WERI-Rb-1 (cell line): ENCODE data around the gene ALKBH2.

Experiments
- DNase-seq: peaks from one replicate; pipeline ENCODE4 v3.0.0-alpha.2; 2020
- H3K27ac ChIP-seq: fragments of 250-450 bp; sonication (Bioruptor Pico); 2 replicates; pipeline ENCODE4 v1.5.1; 2020; ENCODE audit warnings: mild to moderate bottlenecking, moderate library complexity
- H3K27me3 ChIP-seq: fragments of 250-450 bp; sonication (Bioruptor Pico); 2 replicates; pipeline ENCODE4 v1.5.1; 2021; ENCODE audit warnings: mild to moderate bottlenecking, low read depth, moderate library complexity; ENCODE audit not compliant: insufficient read depth, severe bottlenecking
- H3K36me3 ChIP-seq: fragments of 250-450 bp; sonication (Bioruptor Pico); 2 replicates; pipeline ENCODE4 v1.5.1; 2020; ENCODE audit warnings: mild to moderate bottlenecking, moderate library complexity
- H3K4me3 ChIP-seq: 2 replicates; pipeline ENCODE4 v1.5.1; 2011; ENCODE audit warnings: low read depth, mild to moderate bottlenecking, control low read depth, low read length
- H3K9me3 ChIP-seq: fragments of 250-450 bp; sonication (Bioruptor Pico); 2 replicates; pipeline ENCODE4 v1.5.1; 2021; ENCODE audit warnings: mild to moderate bottlenecking, moderate library complexity; ENCODE audit not compliant: severe bottlenecking
- TF ChIP-seq, protein P1 (sequence below): IDR thresholded peaks from 2 replicates; pipeline ENCODE4 v1.5.1; 2011; ENCODE audit warnings: low read depth, mild to moderate bottlenecking, control low read depth, inconsistent platforms, low read length

The ALKBH2 gene

DNA sequence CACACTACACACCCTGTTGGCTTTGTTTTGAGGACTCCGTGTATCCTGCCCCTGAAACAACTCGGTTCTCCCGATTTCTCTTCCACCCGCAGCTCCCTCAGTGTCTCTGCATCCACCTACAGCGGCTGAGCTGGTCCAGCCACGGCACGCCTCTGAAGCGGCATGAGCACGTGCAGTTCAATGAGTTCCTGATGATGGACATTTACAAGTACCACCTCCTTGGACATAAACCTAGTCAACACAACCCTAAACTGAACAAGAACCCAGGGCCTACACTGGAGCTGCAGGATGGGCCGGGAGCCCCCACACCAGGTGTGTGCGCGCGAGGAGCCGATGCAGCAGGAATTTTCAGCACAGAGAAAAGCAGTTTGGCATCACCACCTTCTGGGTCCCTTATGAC is 10.5 kb downstream of the ALKBH2 start:
- Histone ChIP-seq H3K9me3 (no peaks in the 10 kb centered on the region), H3K36me3 (peaks cover 57% of the 10 kb centered on the region), H3K27ac (no peak overlapping the region), H3K4me3 (no peak overlapping the region), H3K27me3 (no peaks in the 10 kb centered on the region)
- DNase-seq: no peak
- TF ChIP-seq, protein P1, sequence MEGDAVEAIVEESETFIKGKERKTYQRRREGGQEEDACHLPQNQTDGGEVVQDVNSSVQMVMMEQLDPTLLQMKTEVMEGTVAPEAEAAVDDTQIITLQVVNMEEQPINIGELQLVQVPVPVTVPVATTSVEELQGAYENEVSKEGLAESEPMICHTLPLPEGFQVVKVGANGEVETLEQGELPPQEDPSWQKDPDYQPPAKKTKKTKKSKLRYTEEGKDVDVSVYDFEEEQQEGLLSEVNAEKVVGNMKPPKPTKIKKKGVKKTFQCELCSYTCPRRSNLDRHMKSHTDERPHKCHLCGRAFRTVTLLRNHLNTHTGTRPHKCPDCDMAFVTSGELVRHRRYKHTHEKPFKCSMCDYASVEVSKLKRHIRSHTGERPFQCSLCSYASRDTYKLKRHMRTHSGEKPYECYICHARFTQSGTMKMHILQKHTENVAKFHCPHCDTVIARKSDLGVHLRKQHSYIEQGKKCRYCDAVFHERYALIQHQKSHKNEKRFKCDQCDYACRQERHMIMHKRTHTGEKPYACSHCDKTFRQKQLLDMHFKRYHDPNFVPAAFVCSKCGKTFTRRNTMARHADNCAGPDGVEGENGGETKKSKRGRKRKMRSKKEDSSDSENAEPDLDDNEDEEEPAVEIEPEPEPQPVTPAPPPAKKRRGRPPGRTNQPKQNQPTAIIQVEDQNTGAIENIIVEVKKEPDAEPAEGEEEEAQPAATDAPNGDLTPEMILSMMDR: no peak

DNA sequence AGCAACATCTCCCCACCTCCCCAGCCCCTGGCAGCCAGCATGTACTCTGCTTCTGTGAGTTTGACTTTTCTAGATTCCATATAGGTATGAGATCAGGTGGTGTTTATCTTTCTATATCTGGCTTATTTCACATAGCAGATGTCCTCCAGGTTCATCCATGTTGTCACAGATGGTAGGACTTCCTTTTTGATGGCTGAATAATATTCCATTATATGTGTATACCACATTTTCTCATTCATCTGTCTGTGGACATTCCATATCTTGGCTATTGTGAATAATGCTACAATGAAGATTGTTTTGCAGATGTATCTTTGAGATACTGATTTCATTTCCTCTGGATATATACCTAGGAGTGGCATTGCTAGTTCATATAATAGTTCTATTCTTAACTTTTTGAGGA is 18.4 kb downstream of the ALKBH2 start:
- TF ChIP-seq, protein P1: no peak
- H3K4me3 ChIP-seq: no peak overlapping the region
- peaks cover 31% of the 10 kb centered on the region for H3K36me3 ChIP-seq
- H3K9me3 ChIP-seq: no peaks in the 10 kb centered on the region
- no peak for DNase-seq
- no peak overlapping the region for H3K27ac ChIP-seq
- H3K27me3 ChIP-seq: no peaks in the 10 kb centered on the region

DNA sequence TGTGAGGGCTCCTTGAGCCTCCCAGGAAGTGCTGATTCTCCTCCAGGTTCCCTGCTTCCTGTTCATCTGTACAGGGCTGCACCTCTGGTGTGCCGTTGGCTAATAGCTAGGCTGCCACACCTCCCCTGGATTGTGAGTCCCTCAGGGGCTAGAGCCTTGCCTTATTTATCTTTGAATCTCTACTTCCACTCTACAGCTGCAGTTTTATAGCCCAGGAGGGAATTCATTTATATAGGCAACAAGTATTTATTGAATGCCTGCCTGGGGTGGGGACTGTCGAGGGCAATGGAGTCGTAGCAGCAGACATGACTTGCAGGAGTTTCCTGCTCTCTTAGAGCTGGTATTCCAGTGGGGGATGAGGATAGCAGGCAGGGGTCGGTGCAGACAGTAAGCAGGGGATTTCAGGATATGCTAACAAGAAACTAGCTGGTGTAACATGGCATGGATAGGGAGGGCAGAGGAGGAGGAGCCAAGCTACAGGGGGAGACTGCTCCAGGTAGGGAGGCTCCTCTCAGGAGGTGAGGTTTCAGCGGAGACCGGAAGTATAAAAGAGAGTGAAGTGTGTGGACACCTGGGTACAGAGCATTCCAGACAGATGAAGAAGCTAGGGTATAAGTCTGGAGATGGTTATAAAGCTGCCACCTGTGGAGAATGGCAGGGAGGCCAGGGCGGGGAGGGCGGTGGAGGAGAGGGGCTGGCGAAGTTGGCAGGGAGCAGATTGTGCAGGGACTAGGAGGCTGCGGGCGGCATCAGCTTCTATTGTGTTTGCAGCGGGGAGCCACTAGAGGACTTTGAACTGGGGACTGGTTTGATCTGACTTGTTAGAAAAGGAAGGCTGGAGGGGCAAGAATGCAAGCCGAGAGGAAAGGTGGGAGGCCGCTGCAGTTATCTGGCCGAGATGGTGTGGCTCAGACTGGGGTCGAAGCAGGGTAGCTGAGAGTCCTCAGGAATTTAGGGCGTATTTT is 23.7 kb downstream of the ALKBH2 start:
- TF ChIP-seq, protein P1: no peak
- H3K4me3 ChIP-seq: no peak overlapping the region
- DNase-seq: no peak
- H3K27ac ChIP-seq: no peak overlapping the region
- no peaks in the 10 kb centered on the region for H3K27me3 ChIP-seq
- H3K36me3 ChIP-seq: peaks cover 42% of the 10 kb centered on the region
- H3K9me3 ChIP-seq: no peaks in the 10 kb centered on the region

DNA sequence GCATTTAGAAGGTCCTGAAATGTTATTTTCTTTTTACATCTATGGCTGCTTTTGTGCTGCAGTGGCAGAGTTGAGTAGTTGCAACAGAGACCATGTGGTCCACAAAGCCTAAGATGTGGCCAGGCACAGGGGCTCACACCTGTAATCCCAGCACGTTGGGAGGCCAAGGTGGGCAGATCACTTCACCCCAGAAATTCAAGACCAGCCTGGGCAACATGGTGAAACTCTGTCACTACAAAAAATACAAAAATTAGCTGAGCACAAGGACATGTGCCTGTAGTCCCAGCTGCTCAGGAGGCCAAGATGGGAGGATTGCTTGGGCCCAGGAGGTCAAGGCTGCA is 27.4 kb downstream of the ALKBH2 start:
- H3K9me3 ChIP-seq: no peaks in the 10 kb centered on the region
- H3K4me3 ChIP-seq: no peak overlapping the region
- peaks cover 27% of the 10 kb centered on the region for H3K36me3 ChIP-seq
- no peak overlapping the region for H3K27ac ChIP-seq
- no peak for DNase-seq
- TF ChIP-seq, protein P1: no peak
- H3K27me3 ChIP-seq: no peaks in the 10 kb centered on the region

DNA sequence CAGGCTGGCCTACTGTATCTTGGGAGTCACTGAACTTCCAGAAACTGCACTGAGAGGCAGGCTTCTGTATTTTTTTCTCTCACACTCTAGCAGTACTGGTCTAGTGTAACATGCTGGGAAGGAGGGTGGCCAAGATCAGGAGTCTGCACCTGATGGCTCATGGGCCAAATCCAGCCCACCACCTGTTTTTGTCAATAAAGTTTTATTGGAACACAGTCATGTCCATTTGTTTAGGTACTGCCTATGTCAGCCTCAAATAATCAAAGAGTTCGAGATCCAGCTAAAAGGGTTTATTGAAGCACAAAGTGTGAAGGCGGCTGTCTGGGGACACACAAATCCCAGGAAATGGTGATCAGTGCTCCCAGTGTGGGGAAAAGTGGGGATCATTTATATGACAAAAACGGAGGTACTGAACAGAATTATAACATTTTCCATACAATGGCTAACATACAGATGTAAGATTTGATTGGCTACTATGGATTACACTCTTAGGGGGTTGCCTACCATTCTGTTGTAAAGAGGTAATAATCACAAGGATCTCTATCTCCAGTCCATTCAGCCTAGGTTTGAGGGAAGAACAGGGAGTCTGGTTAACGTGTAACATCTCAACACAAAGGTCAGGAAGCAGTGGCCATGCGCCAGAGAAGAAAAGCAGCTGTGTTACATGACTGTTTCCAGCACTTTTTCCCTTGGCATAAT is 28.0 kb downstream of the ALKBH2 start:
- Histone ChIP-seq H3K4me3 (no peak overlapping the region), H3K27ac (no peak overlapping the region), H3K9me3 (no peaks in the 10 kb centered on the region), H3K36me3 (peaks cover 26% of the 10 kb centered on the region), H3K27me3 (no peaks in the 10 kb centered on the region)
- DNase-seq: no peak
- TF ChIP-seq, protein P1: no peak
